Activated T-helper 1 cell treated with anti-CD3 and anti-CD28 coated beads, Interleukin-12 subunit alpha, Interleukin-12 subunit beta, Interleukin-2, Interleukin-4 antibody, amounts not matched to agents 30 ng/mL and 10 ng/mL and 1 ng/mL, durations not matched to agents 14 hours and 24 hours and 36 hours (primary cell): Measurements from ENCODE around the gene LUC7L2. TPM values are rescaled to one million over a fixed set of nuclear protein-coding genes. Genes with fewer than 3 reads are reported as not detected.
"Not testable (repeated sequence)": the region's sequence is repeated elsewhere in the genome, so short reads cannot be mapped to it uniquely, and the experiment has no call there.

Experiments used
- DNase-seq: peaks from one replicate; pipeline ENCODE4 v3.0.0; 2021; ENCODE audit warnings: low spot score
- H3K27ac Mint-ChIP-seq: one replicate; pipeline ENCODE4 v1.8.0; 2021; ENCODE audit warnings: mild to moderate bottlenecking, mixed read lengths
- H3K27me3 Mint-ChIP-seq: one replicate; pipeline ENCODE4 v1.8.0; 2022; ENCODE audit warnings: mild to moderate bottlenecking, moderate library complexity, mixed read lengths; ENCODE audit not compliant: insufficient read depth
- H3K36me3 Mint-ChIP-seq: one replicate; pipeline ENCODE4 v1.8.0; 2021; ENCODE audit warnings: low read depth, mixed read lengths
- H3K4me1 Mint-ChIP-seq: one replicate; pipeline ENCODE4 v1.8.0; 2021; ENCODE audit warnings: low read depth, mixed read lengths
- H3K4me3 Mint-ChIP-seq: one replicate; pipeline ENCODE4 v1.8.0; 2021; ENCODE audit warnings: mild to moderate bottlenecking, moderate library complexity, mixed read lengths
- H3K9me3 Mint-ChIP-seq: one replicate; pipeline ENCODE4 v1.8.0; 2021; ENCODE audit warnings: mixed read lengths
- intact Hi-C: fragments of 100-400 bp; cut with micrococcal nuclease; formaldehyde crosslinking; loops from one replicate; pipeline ENCODE4 v1.15.1; 2024
- total RNA-seq: library from RNA; stranded (reverse); gene quantifications from 2 replicates; pipeline ENCODE4 v1.2.3, GENCODE V29; 2022

LUC7L2 gene
- total RNA-seq, 1 donor from 2014 or later: 179 TPM

GRCh38 chr7:139423091-139423490 is 63.4 kb downstream of the LUC7L2 start:
- no peaks in the 10 kb centered on the region for H3K27me3 Mint-ChIP-seq

GRCh38 chr7:139424004-139424403 is 64.3 kb downstream of the LUC7L2 start:
- H3K4me1 Mint-ChIP-seq: no peaks in the 10 kb centered on the region
- H3K36me3 Mint-ChIP-seq: peaks cover 36% of the 10 kb centered on the region
- no peak overlapping the region for H3K27ac Mint-ChIP-seq
- no peak for DNase-seq
- H3K4me3 Mint-ChIP-seq: no peak overlapping the region
- intact Hi-C loops: no loop called here
- no peaks in the 10 kb centered on the region for H3K27me3 Mint-ChIP-seq
- H3K9me3 Mint-ChIP-seq: no peaks in the 10 kb centered on the region

More at GRCh38 chr7:139423091-139423490, 63.4 kb downstream of the LUC7L2 start:
- Mint-ChIP-seq H3K27ac (no peak overlapping the region), H3K36me3 (peaks cover 35% of the 10 kb centered on the region), H3K9me3 (no peaks in the 10 kb centered on the region), H3K4me1 (no peaks in the 10 kb centered on the region), H3K4me3 (no peak overlapping the region)
- intact Hi-C loops: no loop called here
- DNase-seq: no peak

GRCh38 chr7:139425701-139426100 is 66.0 kb downstream of the LUC7L2 start:
- H3K4me1 Mint-ChIP-seq, H3K9me3 Mint-ChIP-seq, H3K27me3 Mint-ChIP-seq, intact Hi-C loops, H3K4me3 Mint-ChIP-seq, H3K27ac Mint-ChIP-seq, DNase-seq: not testable (repeated sequence)
- H3K36me3 Mint-ChIP-seq: peaks cover 26% of the 10 kb centered on the region

GRCh38 chr7:139426258-139427028 is 66.7 kb downstream of the LUC7L2 start:
- DNase-seq: no peak
- intact Hi-C loops: no loop called here
- Mint-ChIP-seq H3K4me3 (no peak overlapping the region), H3K36me3 (peaks cover 23% of the 10 kb centered on the region), H3K9me3 (no peaks in the 10 kb centered on the region), H3K27me3 (no peaks in the 10 kb centered on the region), H3K27ac (no peak overlapping the region), H3K4me1 (no peaks in the 10 kb centered on the region)

GRCh38 chr7:139427029-139427420 is 67.3 kb downstream of the LUC7L2 start:
- no peak for DNase-seq
- Mint-ChIP-seq H3K27ac (no peak overlapping the region), H3K4me3 (no peak overlapping the region), H3K4me1 (no peaks in the 10 kb centered on the region), H3K36me3 (peaks cover 20% of the 10 kb centered on the region), H3K27me3 (no peaks in the 10 kb centered on the region), H3K9me3 (no peaks in the 10 kb centered on the region)
- intact Hi-C loops: no loop called here

GRCh38 chr7:139427788-139428187 is 68.1 kb downstream of the LUC7L2 start:
- DNase-seq: no peak
- H3K4me1 Mint-ChIP-seq: no peaks in the 10 kb centered on the region
- H3K27ac Mint-ChIP-seq: no peak overlapping the region
- intact Hi-C loops: no loop called here
- peaks cover 14% of the 10 kb centered on the region for H3K36me3 Mint-ChIP-seq
- no peaks in the 10 kb centered on the region for H3K9me3 Mint-ChIP-seq
- H3K4me3 Mint-ChIP-seq: no peak overlapping the region
- H3K27me3 Mint-ChIP-seq: no peaks in the 10 kb centered on the region

GRCh38 chr7:139429735-139430134 is 70.0 kb downstream of the LUC7L2 start:
- not testable (repeated sequence) for DNase-seq, H3K27me3 Mint-ChIP-seq, H3K9me3 Mint-ChIP-seq, H3K27ac Mint-ChIP-seq, H3K4me1 Mint-ChIP-seq, H3K4me3 Mint-ChIP-seq
- H3K36me3 Mint-ChIP-seq: peaks cover 11% of the 10 kb centered on the region
- intact Hi-C loops: loop anchor here (5.0 kb wide), 1 partner anchor 68 kb away; no protein-coding TSS in a partner anchor

GRCh38 chr7:139430443-139430842 is 70.7 kb downstream of the LUC7L2 start:
- peaks cover 9% of the 10 kb centered on the region for H3K36me3 Mint-ChIP-seq
- H3K27me3 Mint-ChIP-seq: no peaks in the 10 kb centered on the region
- peaks cover 6% of the 10 kb centered on the region for H3K4me1 Mint-ChIP-seq
- DNase-seq: no peak
- intact Hi-C loops: loop anchor here (5.0 kb wide), 1 partner anchor 67 kb away; no protein-coding TSS in a partner anchor
- no peak overlapping the region for H3K27ac Mint-ChIP-seq
- no peaks in the 10 kb centered on the region for H3K9me3 Mint-ChIP-seq
- no peak overlapping the region for H3K4me3 Mint-ChIP-seq

GRCh38 chr7:139431010-139431409 is 71.3 kb downstream of the LUC7L2 start:
- no peaks in the 10 kb centered on the region for H3K27me3 Mint-ChIP-seq
- peaks cover 9% of the 10 kb centered on the region for H3K36me3 Mint-ChIP-seq
- H3K4me1 Mint-ChIP-seq: peaks cover 6% of the 10 kb centered on the region
- H3K9me3 Mint-ChIP-seq: no peaks in the 10 kb centered on the region
- DNase-seq: no peak
- H3K27ac Mint-ChIP-seq: no peak overlapping the region
- no peak overlapping the region for H3K4me3 Mint-ChIP-seq
- intact Hi-C loops: loop anchor here (5.0 kb wide), 1 partner anchor 66 kb away; no protein-coding TSS in a partner anchor

- Mint-ChIP-seq H3K27me3 (no peaks in the 10 kb centered on the region), H3K36me3 (peaks cover 9% of the 10 kb centered on the region), H3K9me3 (no peaks in the 10 kb centered on the region), H3K27ac (no peak overlapping the region), H3K4me1 (peaks cover 6% of the 10 kb centered on the region), H3K4me3 (no peak overlapping the region)
- intact Hi-C loops: loop anchor here (5.0 kb wide), 1 partner anchor 66 kb away; no protein-coding TSS in a partner anchor
- no peak for DNase-seq
Observed at GRCh38 chr7:139431459-139431858, 71.8 kb downstream of the LUC7L2 start.

GRCh38 chr7:139436806-139437205 is 77.1 kb downstream of the LUC7L2 start:
- no peak for DNase-seq
- H3K36me3 Mint-ChIP-seq: peaks cover 1% of the 10 kb centered on the region
- no peak overlapping the region for H3K4me3 Mint-ChIP-seq
- peak overlapping the region; percentile 18 for H3K27ac Mint-ChIP-seq
- H3K9me3 Mint-ChIP-seq: no peaks in the 10 kb centered on the region
- H3K27me3 Mint-ChIP-seq: peaks cover 1% of the 10 kb centered on the region
- peaks cover 6% of the 10 kb centered on the region for H3K4me1 Mint-ChIP-seq
- intact Hi-C loops: no loop called here

- intact Hi-C loops: no loop called here
- peaks cover 4% of the 10 kb centered on the region for H3K27me3 Mint-ChIP-seq
- peaks cover 3% of the 10 kb centered on the region for H3K4me1 Mint-ChIP-seq
- H3K9me3 Mint-ChIP-seq: no peaks in the 10 kb centered on the region
- H3K27ac Mint-ChIP-seq: peak overlapping the region; percentile 15
- H3K36me3 Mint-ChIP-seq: peaks cover 1% of the 10 kb centered on the region
- no peak overlapping the region for H3K4me3 Mint-ChIP-seq
- DNase-seq: no peak
Observed at GRCh38 chr7:139439375-139439774, 79.7 kb downstream of the LUC7L2 start.

GRCh38 chr7:139441961-139442360 is 82.3 kb downstream of the LUC7L2 start:
- Mint-ChIP-seq H3K4me1 (no peaks in the 10 kb centered on the region), H3K36me3 (peaks cover 1% of the 10 kb centered on the region), H3K27me3 (peaks cover 4% of the 10 kb centered on the region), H3K4me3 (no peak overlapping the region), H3K9me3 (no peaks in the 10 kb centered on the region), H3K27ac (no peak overlapping the region)
- no peak for DNase-seq
- intact Hi-C loops: no loop called here
